Measurements from ENCODE around the gene AHCYL2. TPM values are rescaled to one million over a fixed set of nuclear protein-coding genes. Genes with fewer than 3 reads are reported as not detected.

AHCYL2 gene
- total RNA-seq, 1 donor from 2014 or later = 106 TPM

GRCh38 chr7:129277629-129278028 lies 52.8 kb downstream of the AHCYL2 start:
- no peaks in the 10 kb centered on the region for H3K27me3 ChIP-seq
- no peak overlapping the region for H3K4me3 ChIP-seq
- intact Hi-C loops (cut with DNase I) = no loop called here
- H3K4me1 ChIP-seq = no peaks in the 10 kb centered on the region
- ATAC-seq (no peak), DNase-seq (no peak)
- no peaks in the 10 kb centered on the region for H3K36me3 ChIP-seq
- no peak for TF ChIP-seq CTCF (IDR thresholded peaks at IDR 0.05)
- no peak overlapping the region for H3K27ac ChIP-seq
- peaks cover 7% of the 10 kb centered on the region for H3K9me3 ChIP-seq

- ATAC-seq (no peak), DNase-seq (no peak)
- Histone ChIP-seq H3K4me1 (no peaks in the 10 kb centered on the region), H3K27me3 (no peaks in the 10 kb centered on the region), H3K9me3 (peaks cover 4% of the 10 kb centered on the region), H3K36me3 (no peaks in the 10 kb centered on the region), H3K4me3 (no peak overlapping the region), H3K27ac (no peak overlapping the region)
- intact Hi-C loops (cut with DNase I) = no loop called here
- no peak for TF ChIP-seq CTCF (IDR thresholded peaks at IDR 0.05)
Observed at GRCh38 chr7:129278688-129279087, 53.9 kb downstream of the AHCYL2 start.

- H3K27me3 ChIP-seq = no peaks in the 10 kb centered on the region
- intact Hi-C loops (cut with DNase I) = no loop called here
- ATAC-seq (no peak), DNase-seq (no peak)
- TF ChIP-seq CTCF (IDR thresholded peaks at IDR 0.05) = no peak
- no peaks in the 10 kb centered on the region for H3K9me3 ChIP-seq
- no peaks in the 10 kb centered on the region for H3K36me3 ChIP-seq
- no peak overlapping the region for H3K4me3 ChIP-seq
- H3K27ac ChIP-seq = no peak overlapping the region
- no peaks in the 10 kb centered on the region for H3K4me1 ChIP-seq
Observed at GRCh38 chr7:129279757-129280156, 54.9 kb downstream of the AHCYL2 start.

- H3K36me3 ChIP-seq = no peaks in the 10 kb centered on the region
- no peaks in the 10 kb centered on the region for H3K27me3 ChIP-seq
- no peak overlapping the region for H3K4me3 ChIP-seq
- no peaks in the 10 kb centered on the region for H3K9me3 ChIP-seq
- no peak for TF ChIP-seq CTCF (IDR thresholded peaks at IDR 0.05)
- ATAC-seq (no peak), DNase-seq (no peak)
- H3K4me1 ChIP-seq = no peaks in the 10 kb centered on the region
- no peak overlapping the region for H3K27ac ChIP-seq
- intact Hi-C loops (cut with DNase I) = no loop called here
Observed at GRCh38 chr7:129281163-129281562, 56.3 kb downstream of the AHCYL2 start.

GRCh38 chr7:129282865-129283264 lies 58.0 kb downstream of the AHCYL2 start:
- Histone ChIP-seq H3K36me3 (no peaks in the 10 kb centered on the region), H3K27ac (no peak overlapping the region), H3K4me1 (no peaks in the 10 kb centered on the region), H3K9me3 (no peaks in the 10 kb centered on the region), H3K4me3 (no peak overlapping the region), H3K27me3 (no peaks in the 10 kb centered on the region)
- ATAC-seq (no peak), DNase-seq (no peak)
- intact Hi-C loops (cut with DNase I) = no loop called here
- no peak for TF ChIP-seq CTCF (IDR thresholded peaks at IDR 0.05)

GRCh38 chr7:129283936-129284335 lies 59.1 kb downstream of the AHCYL2 start:
- intact Hi-C loops (cut with DNase I) = no loop called here

More at GRCh38 chr7:129283936-129284335, 59.1 kb downstream of the AHCYL2 start:
- H3K4me1 ChIP-seq = no peaks in the 10 kb centered on the region
- no peak overlapping the region for H3K27ac ChIP-seq
- H3K9me3 ChIP-seq = no peaks in the 10 kb centered on the region
- ATAC-seq (no peak), DNase-seq (no peak)
- no peaks in the 10 kb centered on the region for H3K36me3 ChIP-seq
- TF ChIP-seq CTCF (IDR thresholded peaks at IDR 0.05) = no peak
- no peak overlapping the region for H3K4me3 ChIP-seq
- no peaks in the 10 kb centered on the region for H3K27me3 ChIP-seq

All from upper lobe of right lung (tissue), 1 donor.